ENCODE data around the gene FOXD4L4. TPM values are rescaled to one million over a fixed set of nuclear protein-coding genes. Genes with fewer than 3 reads are reported as not detected.
A peak's percentile ranks its signal among the peaks of the same experiment; 100 is the strongest.
"Not testable (repeated sequence)": the region's sequence is repeated elsewhere in the genome, so short reads cannot be mapped to it uniquely, and the experiment has no call there.

Gene FOXD4L4
- total RNA-seq: not detected in 3 replicates
- long read RNA-seq: 0 reads

DNA sequence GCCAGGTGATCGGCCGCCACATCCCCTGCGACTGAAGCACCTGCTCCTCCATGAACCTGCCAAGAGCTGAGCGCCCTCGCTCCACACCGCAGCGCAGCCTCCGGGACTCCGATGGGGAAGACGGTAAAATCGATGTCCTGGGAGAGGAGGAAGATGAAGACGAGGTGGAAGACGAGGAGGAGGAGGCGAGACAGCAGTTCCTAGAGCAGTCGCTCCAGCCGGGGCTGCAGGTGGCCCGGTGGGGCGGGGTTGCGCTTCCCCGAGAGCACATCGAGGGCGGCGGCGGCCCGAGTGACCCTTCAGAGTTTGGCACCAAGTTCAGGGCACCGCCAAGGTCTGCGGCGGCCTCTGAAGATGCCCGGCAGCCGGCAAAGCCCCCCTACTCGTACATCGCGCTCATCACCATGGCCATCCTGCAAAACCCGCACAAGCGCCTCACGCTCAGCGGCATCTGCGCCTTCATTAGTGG, at the start of gene FOXD4L4:
FOXD4L4 (plus strand) TSS at position 51 of the 469 bp plus-strand sequence; CDS start at position 51, 0 bp downstream.
- H3K4me3 Mint-ChIP-seq (ENCODE audit: unreplicated experiment); H3K9me3 Mint-ChIP-seq (ENCODE audit: low read depth); H3K27ac Mint-ChIP-seq (ENCODE audit: unreplicated experiment); H3K4me1 Mint-ChIP-seq (ENCODE audit: low read depth); H3K36me3 Mint-ChIP-seq (ENCODE audit: low read depth); H3K27me3 Mint-ChIP-seq (ENCODE audit: low read depth): not testable (repeated sequence)
- DNase-seq (ENCODE audit: low spot score): peak; percentile 64

DNA sequence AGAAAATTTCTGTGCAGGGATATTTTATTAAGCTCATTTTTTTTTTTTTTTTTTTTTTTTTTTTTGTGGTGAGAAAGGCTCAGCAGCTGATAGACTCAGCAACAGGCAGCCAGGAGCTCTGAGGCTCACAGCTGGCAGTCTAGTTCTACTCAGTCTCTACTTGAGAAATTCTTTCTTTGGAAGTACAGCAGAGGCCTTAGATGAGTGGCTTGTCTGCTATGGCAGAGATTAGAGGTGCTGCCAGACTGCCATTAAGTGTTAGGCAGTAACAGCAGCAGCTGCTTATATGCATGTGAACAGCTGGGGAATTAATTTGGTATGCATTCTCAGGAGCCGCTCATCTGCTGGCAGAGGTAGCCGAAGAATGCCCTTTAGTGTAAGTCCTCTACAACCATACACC, 33.4 kb upstream of the FOXD4L4 start:
- not testable (repeated sequence) for H3K9me3 Mint-ChIP-seq (ENCODE audit: low read depth); H3K4me3 Mint-ChIP-seq (ENCODE audit: unreplicated experiment); DNase-seq (ENCODE audit: low spot score); H3K27me3 Mint-ChIP-seq (ENCODE audit: low read depth); H3K36me3 Mint-ChIP-seq (ENCODE audit: low read depth); H3K4me1 Mint-ChIP-seq (ENCODE audit: low read depth); H3K27ac Mint-ChIP-seq (ENCODE audit: unreplicated experiment)

DNA sequence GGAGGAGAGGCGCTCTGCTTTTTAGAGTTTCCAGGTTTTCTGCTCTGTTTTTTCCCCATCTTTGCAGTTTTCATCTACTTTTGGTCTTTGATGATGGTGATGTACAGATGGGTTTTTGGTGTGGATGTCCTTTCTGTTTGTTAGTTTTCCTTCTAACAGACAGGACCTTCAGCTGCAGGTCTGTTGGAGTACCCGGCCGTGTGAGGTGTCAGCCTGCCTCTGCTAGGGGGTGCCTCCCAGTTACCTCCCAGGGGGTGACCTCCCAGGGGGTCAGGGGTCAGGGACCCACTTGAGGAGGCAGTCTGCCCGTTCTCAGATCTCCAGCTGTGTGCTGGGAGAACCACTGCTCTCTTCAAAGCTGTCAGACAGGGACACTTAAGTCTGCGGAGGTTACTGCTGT, 22.5 kb upstream of the FOXD4L4 start:
- DNase-seq (ENCODE audit: low spot score); H3K9me3 Mint-ChIP-seq (ENCODE audit: low read depth); H3K36me3 Mint-ChIP-seq (ENCODE audit: low read depth); H3K4me1 Mint-ChIP-seq (ENCODE audit: low read depth); H3K27me3 Mint-ChIP-seq (ENCODE audit: low read depth); H3K4me3 Mint-ChIP-seq (ENCODE audit: unreplicated experiment); H3K27ac Mint-ChIP-seq (ENCODE audit: unreplicated experiment): not testable (repeated sequence)

DNA sequence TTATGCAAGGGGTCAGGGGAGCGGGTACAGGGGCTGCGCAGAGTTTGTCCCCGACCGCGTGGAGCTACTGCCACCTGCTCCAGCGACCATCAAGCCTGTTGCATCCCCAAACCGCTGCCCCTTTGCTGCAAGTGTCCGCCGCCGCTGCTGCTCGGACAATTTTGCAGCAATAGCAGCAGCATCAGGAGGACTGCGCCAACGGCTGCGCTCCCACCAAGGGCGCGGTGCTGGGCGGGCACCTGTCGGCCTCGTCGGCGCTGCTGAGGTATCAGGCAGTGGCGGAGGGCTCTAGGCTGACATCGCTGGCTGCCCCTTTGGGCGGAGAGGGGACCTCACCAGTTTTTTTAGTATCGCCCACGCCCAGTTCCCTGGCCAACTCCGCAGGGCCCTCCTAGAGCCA, 1.2 kb downstream of the FOXD4L4 start:
- H3K27me3 Mint-ChIP-seq (ENCODE audit: low read depth); H3K4me3 Mint-ChIP-seq (ENCODE audit: unreplicated experiment); H3K36me3 Mint-ChIP-seq (ENCODE audit: low read depth); H3K27ac Mint-ChIP-seq (ENCODE audit: unreplicated experiment); H3K4me1 Mint-ChIP-seq (ENCODE audit: low read depth); H3K9me3 Mint-ChIP-seq (ENCODE audit: low read depth); DNase-seq (ENCODE audit: low spot score): not testable (repeated sequence)

Other genes with a start within 250 kb of the FOXD4L4 start
- gene ZNG1E, start 61.2 kb upstream of the FOXD4L4 start, total RNA-seq: 26.4 to 32.9 TPM (median 31.8 TPM) in 3 replicates